Measurements from ENCODE around the gene OXGR1.

OXGR1 gene

GRCh38 chr13:97001636-97002035, 7.4 kb upstream of the OXGR1 start:
- no peak for TF ChIP-seq CTCF (IDR thresholded peaks at IDR 0.05; ENCODE audit: poor library complexity, severe bottlenecking)
- no peaks in the 10 kb centered on the region for H3K9me3 ChIP-seq (ENCODE audit: severe bottlenecking)
- H3K36me3 ChIP-seq (ENCODE audit: low read depth): no peaks in the 10 kb centered on the region
- peaks cover 8% of the 10 kb centered on the region for H3K27me3 ChIP-seq (ENCODE audit: insufficient read depth, poor library complexity, severe bottlenecking)
- ATAC-seq (ENCODE audit: low read depth) (no peak), DNase-seq (ENCODE audit: low spot score) (no peak)
- no peak overlapping the region for H3K27ac ChIP-seq (ENCODE audit: poor library complexity, severe bottlenecking)
- H3K4me1 ChIP-seq (ENCODE audit: insufficient read depth, poor library complexity, severe bottlenecking): no peaks in the 10 kb centered on the region
- H3K4me3 ChIP-seq (ENCODE audit: severe bottlenecking): no peak overlapping the region

DNA sequence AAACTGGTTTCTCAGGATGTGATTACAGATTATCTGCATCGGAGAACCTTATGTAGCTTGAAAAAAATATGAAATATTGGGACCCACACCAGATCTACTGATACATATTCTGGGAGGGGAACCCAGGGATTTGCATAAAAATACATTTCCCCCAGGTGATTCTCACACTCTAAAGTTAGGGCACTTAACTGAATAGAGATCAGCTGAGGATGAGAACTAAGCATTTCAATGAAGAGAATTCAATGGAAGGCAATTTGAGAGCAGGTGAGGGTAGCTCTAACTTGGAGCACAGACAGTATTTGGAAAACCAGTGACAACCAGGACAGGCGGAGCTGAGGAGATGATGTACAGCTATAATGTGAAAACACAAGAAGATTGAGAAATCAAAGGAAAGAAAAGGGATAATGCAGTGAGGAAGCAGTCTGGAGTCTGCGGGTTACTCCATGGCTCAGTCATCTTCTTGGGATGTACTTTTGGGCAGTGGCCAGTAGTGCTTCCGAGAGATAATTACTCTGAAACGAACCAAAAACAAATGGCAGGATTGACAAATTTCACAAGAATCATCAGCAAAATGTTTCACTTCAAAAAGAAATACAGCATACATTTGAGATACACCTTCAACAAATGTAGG, 6.1 kb upstream of the OXGR1 start:
- Histone ChIP-seq H3K9me3 (ENCODE audit: severe bottlenecking) (no peaks in the 10 kb centered on the region), H3K4me3 (ENCODE audit: severe bottlenecking) (no peak overlapping the region), H3K4me1 (ENCODE audit: insufficient read depth, poor library complexity, severe bottlenecking) (no peaks in the 10 kb centered on the region), H3K27me3 (ENCODE audit: insufficient read depth, poor library complexity, severe bottlenecking) (peaks cover 16% of the 10 kb centered on the region), H3K27ac (ENCODE audit: poor library complexity, severe bottlenecking) (no peak overlapping the region), H3K36me3 (ENCODE audit: low read depth) (no peaks in the 10 kb centered on the region)
- no peak for TF ChIP-seq CTCF (IDR thresholded peaks at IDR 0.05; ENCODE audit: poor library complexity, severe bottlenecking)
- DNase-seq (ENCODE audit: low spot score) (no peak), ATAC-seq (ENCODE audit: low read depth) (no peak)

- H3K27me3 ChIP-seq (ENCODE audit: insufficient read depth, poor library complexity, severe bottlenecking): peaks cover 30% of the 10 kb centered on the region
- no peak for TF ChIP-seq CTCF (IDR thresholded peaks at IDR 0.05; ENCODE audit: poor library complexity, severe bottlenecking)
- ATAC-seq (ENCODE audit: low read depth): no peak
These were observed 4.8 kb upstream of the OXGR1 start for GRCh38 chr13:96999091-96999490.

DNA sequence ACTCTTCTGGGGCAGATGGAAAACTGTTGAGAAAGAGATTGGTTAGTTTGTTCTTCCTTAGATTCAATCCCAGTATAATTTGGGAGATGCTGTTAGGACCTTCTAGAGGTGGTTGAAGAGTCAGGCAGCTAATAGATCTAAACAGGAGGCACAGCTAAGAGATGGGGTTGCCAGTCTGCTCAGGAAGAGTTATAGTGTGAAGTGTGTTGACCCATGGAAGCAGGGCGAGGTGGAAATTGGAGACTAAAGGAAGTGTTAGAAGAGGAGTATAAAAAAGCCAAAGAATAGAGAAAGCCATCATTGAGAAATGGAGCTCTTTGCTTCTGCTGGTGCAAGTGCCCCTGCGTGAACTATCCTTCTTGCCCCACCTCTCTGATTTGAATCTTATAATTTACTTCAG, 3.8 kb upstream of the OXGR1 start:
- DNase-seq (ENCODE audit: low spot score): no peak
- no peak for ATAC-seq (ENCODE audit: low read depth)

More at GRCh38 chr13:96999091-96999490, 4.8 kb upstream of the OXGR1 start:
- Histone ChIP-seq H3K27ac (ENCODE audit: poor library complexity, severe bottlenecking) (no peak overlapping the region), H3K4me1 (ENCODE audit: insufficient read depth, poor library complexity, severe bottlenecking) (no peaks in the 10 kb centered on the region), H3K9me3 (ENCODE audit: severe bottlenecking) (no peaks in the 10 kb centered on the region), H3K36me3 (ENCODE audit: low read depth) (no peaks in the 10 kb centered on the region), H3K4me3 (ENCODE audit: severe bottlenecking) (no peak overlapping the region)
- no peak for DNase-seq (ENCODE audit: low spot score)

More for the DNA sequence above, 3.8 kb upstream of the OXGR1 start:
- H3K36me3 ChIP-seq (ENCODE audit: low read depth): no peaks in the 10 kb centered on the region
- H3K4me3 ChIP-seq (ENCODE audit: severe bottlenecking): no peak overlapping the region
- no peaks in the 10 kb centered on the region for H3K9me3 ChIP-seq (ENCODE audit: severe bottlenecking)
- H3K27me3 ChIP-seq (ENCODE audit: insufficient read depth, poor library complexity, severe bottlenecking): peaks cover 40% of the 10 kb centered on the region
- no peak for TF ChIP-seq CTCF (IDR thresholded peaks at IDR 0.05; ENCODE audit: poor library complexity, severe bottlenecking)
- H3K4me1 ChIP-seq (ENCODE audit: insufficient read depth, poor library complexity, severe bottlenecking): no peaks in the 10 kb centered on the region
- H3K27ac ChIP-seq (ENCODE audit: poor library complexity, severe bottlenecking): no peak overlapping the region

Data from RWPE2 (cell line).